Ascending aorta (tissue), 2 donors: ENCODE data around the gene COG8. TPM values are rescaled to one million over a fixed set of nuclear protein-coding genes. Genes with fewer than 3 reads are reported as not detected.

Source experiments
- DNase-seq, 2 donors: peaks; one replicate each; pipeline ENCODE4 v3.0.0-alpha.2; 2019; ENCODE audit warnings: low spot score in 2 of 2
- H3K27ac ChIP-seq, 2 donors: fragments of 200-600 bp; sonication (generic); one replicate each; pipeline ENCODE4 v1.5.1; 2016 to 2017; ENCODE audit warnings: mild to moderate bottlenecking in 1 of 2
- H3K27me3 ChIP-seq: fragments of 200-600 bp; sonication (generic); one replicate; pipeline ENCODE4 v1.5.1; 2017
- H3K36me3 ChIP-seq, 2 donors: fragments of 200-600 bp; sonication (generic); one replicate each; pipeline ENCODE4 v1.5.1; 2016
- H3K4me1 ChIP-seq, 2 donors: fragments of 200-600 bp; sonication (generic); one replicate each; pipeline ENCODE4 v1.5.1; 2016 to 2017; ENCODE audit warnings: mild to moderate bottlenecking in 1 of 2
- H3K4me3 ChIP-seq, 2 donors: fragments of 200-600 bp; sonication (generic); one replicate each; pipeline ENCODE4 v1.5.1; 2016 to 2017; ENCODE audit warnings: mild to moderate bottlenecking in 1 of 2
- H3K9me3 ChIP-seq, 2 donors: fragments of 200-600 bp; sonication (generic); one replicate each; pipeline ENCODE4 v1.5.1; 2016
- CTCF ChIP-seq, 3 experiments: fragments of 200-600 bp in 2 of 3; fragments of 450-650 bp in 1 of 3; sonication (generic) in 2 of 3; IDR thresholded peaks; one replicate each; pipeline ENCODE4 v1.5.1; 2016 to 2019; ENCODE audit warnings: antibody characterized with exemption in 3 of 3, mild to moderate bottlenecking in 1 of 3, moderate library complexity in 1 of 3
- intact Hi-C: fragments of 100-400 bp; cut with DNase I; formaldehyde crosslinking; loops from one replicate; pipeline ENCODE4 v1.15.1; 2023
- total RNA-seq: library from RNA; depleted of rRNA; stranded (reverse); fragments of >200 nt; gene quantifications from one replicate; pipeline ENCODE4 v1.1.0, GENCODE V29; 2016

COG8 gene
- total RNA-seq, 1 donor from 2014 or later = 24.7 TPM

DNA sequence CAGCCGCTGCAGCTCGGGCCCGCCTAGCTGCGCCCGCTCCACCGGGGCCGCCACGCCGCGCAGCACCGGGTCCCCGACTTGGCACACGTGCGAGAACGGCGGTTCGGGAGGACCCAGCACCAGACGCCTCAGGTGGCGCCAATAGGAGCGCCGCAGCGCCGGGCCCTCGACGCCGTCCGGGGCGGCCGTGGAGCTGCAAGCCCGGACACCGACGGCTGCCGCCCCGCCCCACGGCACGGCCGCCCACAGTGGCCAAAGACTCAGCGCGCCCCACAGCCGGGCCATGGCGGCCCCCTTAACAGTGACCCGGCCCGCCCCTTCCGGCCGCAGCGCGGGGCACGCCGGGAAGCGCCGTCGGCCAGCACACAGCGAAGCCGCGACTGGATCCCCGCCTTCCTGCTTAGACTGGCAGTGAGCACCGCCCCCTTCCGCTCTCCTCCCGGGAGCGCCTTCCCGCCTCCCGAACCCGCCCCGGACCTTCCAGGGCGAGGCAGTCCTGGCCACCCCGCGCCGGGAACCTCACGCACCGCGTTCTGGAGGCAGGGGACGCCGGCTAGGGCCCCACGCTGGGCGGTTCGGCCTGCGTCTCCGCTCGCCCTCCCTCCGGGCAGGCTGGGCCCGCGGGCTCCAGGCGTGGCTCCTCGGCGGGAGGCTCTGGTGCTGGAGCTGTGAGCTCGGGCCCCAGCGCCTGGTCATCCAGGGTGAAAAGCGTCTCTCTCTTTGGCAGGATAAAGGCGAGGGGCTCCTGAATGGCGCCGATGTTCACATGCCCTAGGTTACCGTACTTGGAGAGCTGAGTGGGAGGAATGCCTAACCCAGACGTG, 8.9 kb downstream of the COG8 start, which contains the start of gene PDF:
PDF (minus strand) TSS at position 303 of the 824 bp plus-strand sequence; CDS start at position 285, 18 bp downstream.
- H3K27me3 ChIP-seq = no peaks in the 10 kb centered on the region
- peak; percentile 72 to 96 for DNase-seq
- H3K27ac ChIP-seq = peak within 1 kb of the TSS; percentile 89 to 94
- peaks cover 25 to 42% of the 10 kb centered on the region in 2 donors for H3K36me3 ChIP-seq
- no peak for TF ChIP-seq CTCF (IDR thresholded peaks at IDR 0.05)
- H3K4me1 ChIP-seq = peaks cover 4 to 12% of the 10 kb centered on the region in 2 donors
- H3K4me3 ChIP-seq = peak within 1 kb of the TSS; percentile 73 to 80
- H3K9me3 ChIP-seq = no peaks in the 10 kb centered on the region
- intact Hi-C loops = loop anchor here (1.0 to 10.0 kb wide), 4 partner anchors 9 to 1486 kb away; partner anchors contain the start of genes CENPT, COG8, NIP7 and NUTF2

GRCh38 chr16:69329369-69330285, 9.7 kb downstream of the COG8 start:
- peak in 1 of 2 donors; percentile 63 for DNase-seq
- Histone ChIP-seq H3K4me1 (peaks cover 4 to 12% of the 10 kb centered on the region in 2 donors), H3K27me3 (no peaks in the 10 kb centered on the region), H3K27ac (peak overlapping the region in 1 of 2 donors; percentile 29), H3K4me3 (peak overlapping the region; percentile 73 to 80), H3K36me3 (peaks cover 23 to 42% of the 10 kb centered on the region in 2 donors), H3K9me3 (no peaks in the 10 kb centered on the region)
- no peak for TF ChIP-seq CTCF (IDR thresholded peaks at IDR 0.05)
- intact Hi-C loops = loop anchor here (1.0 to 10.0 kb wide), 4 partner anchors 10 to 1485 kb away; partner anchors contain the start of genes CENPT, COG8, NIP7 and NUTF2

DNA sequence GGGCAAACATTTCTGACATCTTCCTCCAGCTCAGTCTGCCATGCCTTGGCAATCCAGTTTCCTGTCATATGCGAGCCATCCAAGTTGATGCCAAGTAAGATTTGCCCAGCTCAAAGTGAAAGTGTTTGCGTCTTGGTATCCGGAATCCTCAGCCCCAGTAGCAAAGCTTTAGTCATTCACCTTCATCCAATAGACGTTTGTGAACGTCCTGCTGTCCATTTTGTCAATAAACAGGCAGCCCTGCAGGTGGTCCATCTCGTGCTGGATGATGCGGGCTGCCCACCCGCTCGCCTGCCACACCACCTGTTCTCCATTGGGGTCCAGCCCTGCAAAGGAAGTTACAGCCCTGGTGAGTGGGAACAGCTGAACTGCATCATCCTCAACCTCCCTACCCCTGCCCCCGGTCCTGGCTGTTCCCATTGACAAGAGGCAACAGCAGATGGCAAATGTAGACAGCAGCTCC, 10.5 kb downstream of the COG8 start:
- Histone ChIP-seq H3K4me3 (peak overlapping the region; percentile 73 to 80), H3K27ac (no peak overlapping the region), H3K27me3 (no peaks in the 10 kb centered on the region), H3K9me3 (no peaks in the 10 kb centered on the region), H3K4me1 (peaks cover 4 to 12% of the 10 kb centered on the region in 2 donors), H3K36me3 (peaks cover 19 to 41% of the 10 kb centered on the region in 2 donors)
- TF ChIP-seq CTCF (IDR thresholded peaks at IDR 0.05) = no peak
- intact Hi-C loops = no loop called here
- no peak for DNase-seq

DNA sequence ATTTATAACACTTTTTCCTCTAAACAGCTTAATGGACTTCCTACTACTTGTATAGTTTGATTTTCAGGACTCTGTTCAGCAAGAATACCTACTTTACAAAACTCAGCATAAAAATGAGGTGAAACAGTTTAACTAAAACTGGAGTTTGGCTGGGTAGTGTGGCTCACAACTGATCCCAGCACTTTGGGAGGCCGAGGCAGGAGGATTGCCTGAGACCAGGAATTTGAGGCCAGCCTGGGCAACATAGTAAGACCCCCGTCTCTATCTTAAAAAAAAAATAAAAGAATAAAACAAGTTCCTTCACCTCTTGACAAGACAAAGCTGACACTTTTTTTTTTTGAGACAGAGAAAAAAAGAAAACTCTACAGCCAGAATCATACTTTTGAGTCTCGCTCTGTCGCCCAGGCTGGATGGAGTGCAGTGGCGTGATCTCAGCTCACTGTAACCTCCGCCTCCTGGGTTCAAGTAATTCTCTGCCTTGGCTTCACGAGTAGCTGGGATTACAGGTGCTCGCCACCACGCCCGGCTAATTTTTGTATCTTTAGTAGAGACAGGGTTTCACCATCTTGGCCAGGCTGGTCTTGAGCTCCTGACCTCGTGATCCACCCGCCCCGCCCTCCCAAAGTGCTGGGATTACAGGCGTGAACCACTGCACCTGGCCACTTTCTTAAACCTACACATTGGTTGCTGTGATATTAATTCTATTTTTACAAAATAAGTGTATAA, 11.6 kb downstream of the COG8 start:
- TF ChIP-seq CTCF (IDR thresholded peaks at IDR 0.05) = no peak

More for the DNA sequence above, 11.6 kb downstream of the COG8 start:
- Histone ChIP-seq H3K27me3 (no peaks in the 10 kb centered on the region), H3K27ac (no peak overlapping the region), H3K4me1 (peaks cover 4 to 12% of the 10 kb centered on the region in 2 donors), H3K4me3 (no peak overlapping the region), H3K9me3 (no peaks in the 10 kb centered on the region), H3K36me3 (peaks cover 29 to 42% of the 10 kb centered on the region in 2 donors)
- intact Hi-C loops = no loop called here
- peak in 1 of 2 donors; percentile 41 for DNase-seq
